GM20000 (cell line): ENCODE measurements around the gene ZFAND3.
"Not testable (repeated sequence)": the region's sequence is repeated elsewhere in the genome, so short reads cannot be mapped to it uniquely, and the experiment has no call there.

ENCODE experiments used
- DNase-seq: peaks from one replicate; pipeline ENCODE4 v3.0.0; 2012; ENCODE audit warnings: low spot score
- TF ChIP-seq, protein P1 (sequence below): IDR thresholded peaks from 2 replicates; pipeline ENCODE4 v1.5.1; 2012; ENCODE audit warnings: mild to moderate bottlenecking, control low read depth; ENCODE audit errors: extremely low read depth, missing control alignments

The ZFAND3 gene

DNA sequence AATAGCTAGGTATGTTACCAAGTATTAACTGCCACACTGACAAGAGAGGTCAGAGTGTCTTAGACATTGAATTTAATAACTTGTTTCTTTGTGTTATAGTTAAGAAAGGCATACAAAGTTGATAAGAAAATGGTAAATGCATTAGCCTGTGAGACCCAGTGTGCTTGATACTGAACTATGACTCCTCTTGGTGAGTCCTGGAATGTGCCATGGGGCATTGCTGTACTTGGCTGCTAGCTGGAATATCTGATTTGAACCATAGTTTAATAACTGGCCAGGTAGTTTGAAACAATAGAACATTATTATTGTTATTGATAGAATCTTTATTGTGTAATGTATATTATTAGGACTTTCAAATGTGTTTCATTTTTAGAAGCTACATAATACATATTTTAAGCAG is 70.0 kb downstream of the ZFAND3 start:
- no peak for DNase-seq
- TF ChIP-seq, protein P1, sequence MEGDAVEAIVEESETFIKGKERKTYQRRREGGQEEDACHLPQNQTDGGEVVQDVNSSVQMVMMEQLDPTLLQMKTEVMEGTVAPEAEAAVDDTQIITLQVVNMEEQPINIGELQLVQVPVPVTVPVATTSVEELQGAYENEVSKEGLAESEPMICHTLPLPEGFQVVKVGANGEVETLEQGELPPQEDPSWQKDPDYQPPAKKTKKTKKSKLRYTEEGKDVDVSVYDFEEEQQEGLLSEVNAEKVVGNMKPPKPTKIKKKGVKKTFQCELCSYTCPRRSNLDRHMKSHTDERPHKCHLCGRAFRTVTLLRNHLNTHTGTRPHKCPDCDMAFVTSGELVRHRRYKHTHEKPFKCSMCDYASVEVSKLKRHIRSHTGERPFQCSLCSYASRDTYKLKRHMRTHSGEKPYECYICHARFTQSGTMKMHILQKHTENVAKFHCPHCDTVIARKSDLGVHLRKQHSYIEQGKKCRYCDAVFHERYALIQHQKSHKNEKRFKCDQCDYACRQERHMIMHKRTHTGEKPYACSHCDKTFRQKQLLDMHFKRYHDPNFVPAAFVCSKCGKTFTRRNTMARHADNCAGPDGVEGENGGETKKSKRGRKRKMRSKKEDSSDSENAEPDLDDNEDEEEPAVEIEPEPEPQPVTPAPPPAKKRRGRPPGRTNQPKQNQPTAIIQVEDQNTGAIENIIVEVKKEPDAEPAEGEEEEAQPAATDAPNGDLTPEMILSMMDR: no peak

DNA sequence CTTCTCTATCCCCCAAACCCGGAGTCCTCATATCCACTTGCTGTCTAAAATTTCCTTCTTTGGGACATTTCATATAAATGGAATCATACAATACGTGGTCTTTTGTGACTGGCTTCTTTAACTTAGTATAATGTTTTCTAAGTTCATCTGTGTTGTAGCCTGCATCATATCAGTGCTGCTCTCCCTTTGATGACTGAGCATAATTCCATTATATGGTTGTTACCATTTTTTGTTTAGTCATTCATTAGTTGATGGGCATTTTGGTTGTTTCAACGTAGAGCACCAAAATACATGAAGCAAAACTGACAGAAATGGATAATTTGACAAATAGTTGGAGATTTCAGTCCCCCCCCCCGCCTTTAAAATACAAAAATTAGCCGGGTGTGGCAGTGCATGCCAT is 71.5 kb downstream of the ZFAND3 start:
- no peak for DNase-seq
- TF ChIP-seq, protein P1: no peak

DNA sequence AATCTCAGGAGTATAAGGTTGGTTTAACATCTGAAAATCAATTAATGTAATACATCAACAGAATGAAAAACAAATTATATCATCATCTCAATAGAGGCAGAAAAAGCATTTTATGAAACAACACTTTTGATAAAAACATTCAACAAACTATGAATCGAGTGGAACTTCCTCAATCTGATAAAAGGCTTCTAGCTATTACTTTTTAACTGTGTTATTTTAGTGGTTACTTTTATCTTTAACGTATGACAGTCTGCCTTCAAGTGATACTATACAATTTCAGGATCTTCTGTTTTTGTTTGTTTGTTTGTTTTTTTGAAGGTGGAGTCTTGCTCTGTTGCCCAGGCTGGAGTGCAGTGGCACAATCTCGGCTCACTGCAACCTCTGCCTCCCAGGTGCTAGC is 73.7 kb downstream of the ZFAND3 start:
- no peak for DNase-seq
- TF ChIP-seq, protein P1: no peak

DNA sequence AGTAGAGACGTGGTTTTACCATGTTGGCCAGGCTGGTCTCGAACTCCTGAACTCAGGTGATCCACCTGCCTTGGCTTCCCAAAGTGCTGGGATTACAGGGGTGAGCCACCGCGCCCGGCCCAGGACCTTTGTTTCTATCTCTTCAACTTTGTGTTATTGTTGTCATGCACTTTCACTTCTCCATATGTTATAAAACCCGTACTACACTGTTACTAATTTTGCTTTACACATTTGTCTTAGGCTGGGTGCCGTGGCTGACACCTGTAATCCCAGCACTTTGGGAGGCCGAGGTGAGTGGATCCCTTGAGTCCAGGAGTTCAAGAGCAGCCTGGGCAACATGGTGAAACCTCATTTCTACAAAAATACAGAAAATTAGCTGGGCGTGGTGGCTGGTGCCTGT is 74.2 kb downstream of the ZFAND3 start:
- DNase-seq: not testable (repeated sequence)

DNA sequence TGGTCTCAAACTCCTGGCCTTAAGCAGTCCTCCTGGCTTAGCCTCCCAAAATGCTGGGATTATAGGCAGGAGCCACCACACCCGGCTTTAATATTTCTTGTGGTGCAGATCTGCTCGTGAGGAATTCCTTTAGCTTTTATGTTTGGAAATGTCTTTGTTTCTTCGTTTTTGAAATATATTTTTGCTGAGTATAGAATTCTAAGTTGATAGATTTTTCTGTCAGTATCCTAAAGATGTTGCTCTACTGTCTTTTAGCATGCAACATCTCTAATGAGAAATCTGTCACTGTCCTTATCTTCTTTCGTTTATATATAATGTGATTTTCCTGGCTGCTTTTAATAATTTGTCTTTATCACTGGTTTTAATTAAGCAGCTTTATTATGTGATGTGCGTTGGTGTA is 75.1 kb downstream of the ZFAND3 start:
- no peak for DNase-seq
- TF ChIP-seq, protein P1: no peak

DNA sequence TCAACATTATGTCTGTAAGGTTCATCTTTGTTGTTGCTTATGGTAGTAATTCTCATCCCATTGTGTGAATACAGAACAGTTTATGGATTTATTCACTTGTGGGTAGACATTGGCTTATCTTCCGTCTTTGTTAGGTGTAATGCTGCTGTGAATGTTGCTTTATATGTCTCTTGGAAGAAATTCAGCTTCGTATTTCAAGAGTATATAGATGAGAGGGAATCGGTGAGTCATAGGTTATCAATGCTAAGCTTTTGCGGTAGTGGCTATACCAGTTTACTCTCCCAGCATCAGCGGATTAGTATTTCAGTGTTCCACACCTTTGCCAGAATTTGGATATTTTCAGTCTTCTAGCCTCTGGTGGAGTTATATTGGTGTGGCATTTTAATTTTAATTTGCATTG is 77.8 kb downstream of the ZFAND3 start:
- TF ChIP-seq, protein P1: no peak
- DNase-seq: no peak

DNA sequence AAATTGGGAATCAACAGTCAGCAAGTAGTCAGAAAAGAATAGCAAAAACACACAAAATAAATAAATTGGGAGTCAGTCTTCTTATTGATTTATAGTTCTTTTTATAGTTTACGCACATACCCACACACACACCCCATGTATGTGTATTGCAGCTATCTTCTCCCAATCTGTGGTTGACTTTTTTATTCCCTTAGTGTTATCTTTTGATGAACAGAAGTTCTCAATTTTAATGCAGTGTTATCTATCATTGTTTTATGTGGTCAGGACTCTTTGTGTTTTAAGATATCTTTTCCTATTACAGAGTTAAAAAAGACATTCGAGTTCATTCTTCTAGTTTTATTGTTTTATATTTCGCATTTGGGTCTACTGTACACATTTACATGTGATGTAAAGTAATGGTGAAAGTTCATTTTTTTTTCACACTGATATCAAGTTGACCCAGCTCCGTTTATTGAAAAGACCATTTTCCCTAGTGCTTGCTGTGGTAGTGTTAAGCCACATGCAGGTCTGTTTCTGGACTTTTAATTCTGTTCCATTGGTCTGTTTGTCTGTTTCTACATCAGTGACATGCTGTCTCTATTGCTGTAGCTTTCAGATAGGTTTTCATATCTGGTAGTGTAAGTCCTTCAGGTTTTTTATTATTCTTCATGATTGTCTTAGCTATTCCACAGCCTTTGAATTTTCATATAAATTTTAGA is 78.4 kb downstream of the ZFAND3 start:
- TF ChIP-seq, protein P1: no peak

DNA sequence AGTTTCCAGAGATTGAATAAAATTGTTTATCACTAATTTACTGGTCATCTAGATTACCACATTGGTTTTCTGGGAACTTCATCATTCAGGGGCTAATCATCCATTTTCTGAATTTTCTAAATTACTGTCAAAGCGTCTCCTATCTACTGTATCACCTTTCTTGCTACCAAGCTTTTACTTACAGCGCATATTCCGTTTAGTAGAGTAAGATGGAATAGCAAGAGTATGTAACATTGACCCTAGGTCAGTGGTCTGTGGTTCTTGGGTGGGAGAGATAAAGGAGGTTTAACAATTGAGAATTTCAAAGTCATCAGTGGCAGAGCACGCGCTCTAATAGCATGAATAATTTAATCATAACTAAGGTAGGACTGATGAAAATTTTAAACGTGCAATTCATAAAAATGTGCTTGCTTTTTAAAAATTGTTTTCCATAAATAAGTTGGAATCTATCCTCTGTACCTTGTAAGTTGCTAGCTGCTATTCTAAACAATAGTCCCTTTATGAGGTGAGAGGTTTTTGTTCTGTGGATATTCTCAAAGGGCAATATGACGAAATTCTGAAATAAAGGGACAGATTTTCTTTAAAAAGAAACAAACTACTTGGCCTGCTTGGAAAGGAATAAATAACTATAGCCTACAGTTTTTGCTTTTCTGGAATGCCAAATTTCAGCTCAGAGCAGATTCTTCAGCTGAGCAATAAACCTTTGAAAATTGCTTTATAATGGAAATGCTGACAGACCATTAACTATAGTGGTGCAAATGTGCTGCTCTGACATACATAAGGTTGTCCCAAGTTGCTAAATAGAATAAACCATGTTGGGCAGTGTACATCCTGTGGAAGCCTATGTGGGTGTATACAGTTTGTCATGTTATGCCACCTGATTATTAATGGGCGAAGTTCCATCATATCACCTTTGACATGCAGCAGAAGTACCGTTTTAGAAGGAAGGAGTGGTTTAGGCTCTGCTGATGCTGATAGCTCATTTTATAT is 84.1 kb downstream of the ZFAND3 start:
- TF ChIP-seq, protein P1: no peak
- DNase-seq: no peak

More for the DNA sequence above, 78.4 kb downstream of the ZFAND3 start:
- DNase-seq: no peak
